Uterus (tissue), 4 donors: Measurements from ENCODE around the gene CYP4F11. TPM values are rescaled to one million over a fixed set of nuclear protein-coding genes. Genes with fewer than 3 reads are reported as not detected.

Experiments used
- DNase-seq, 2 donors: peaks; one replicate each; pipeline ENCODE4 v3.0.0-alpha.2; 2019 to 2020
- H3K27ac ChIP-seq, 2 donors: fragments of 200-600 bp; sonication (generic); 1 replicate in 1 of 2; 2 replicates in 1 of 2; pipeline ENCODE4 v1.5.1; 2016 to 2018
- H3K27me3 ChIP-seq, 2 donors: fragments of 200-600 bp; sonication (generic); one replicate each; pipeline ENCODE4 v1.5.1; 2018 to 2019; ENCODE audit warnings: control low read depth in 1 of 2
- H3K36me3 ChIP-seq, 2 donors: fragments of 200-600 bp; sonication (generic); one replicate each; pipeline ENCODE4 v1.5.1; 2019; ENCODE audit warnings: control low read depth in 1 of 2
- H3K4me1 ChIP-seq, 2 donors: fragments of 200-600 bp; sonication (generic); one replicate each; pipeline ENCODE4 v1.5.1; 2018 to 2019; ENCODE audit warnings: control low read depth in 1 of 2
- H3K4me3 ChIP-seq, 2 donors: fragments of 200-600 bp; sonication (generic); 1 replicate in 1 of 2; 2 replicates in 1 of 2; pipeline ENCODE4 v1.5.1; 2018 to 2019; ENCODE audit warnings: mild to moderate bottlenecking in 1 of 2
- H3K9me3 ChIP-seq, 2 donors: fragments of 200-600 bp; sonication (generic); one replicate each; pipeline ENCODE4 v1.5.1; 2019; ENCODE audit warnings: control low read depth in 1 of 2
- CTCF ChIP-seq, 4 experiments: fragments of 200-600 bp in 2 of 4; fragments of 450-650 bp in 2 of 4; sonication (generic) in 2 of 4; IDR thresholded peaks; one replicate each; pipeline ENCODE4 v1.5.1; 2016 to 2019; ENCODE audit warnings: antibody characterized with exemption in 4 of 4, mild to moderate bottlenecking in 2 of 4, moderate library complexity in 1 of 4
- POLR2A ChIP-seq, 2 donors: fragments of 450-650 bp; IDR thresholded peaks; one replicate each; pipeline ENCODE4 v1.6.1; 2016; ENCODE audit warnings: antibody characterized with exemption in 2 of 2, mild to moderate bottlenecking in 1 of 2, moderate library complexity in 1 of 2
- intact Hi-C: fragments of 100-400 bp; cut with DNase I; formaldehyde crosslinking; loops from one replicate; pipeline ENCODE4 v1.15.1; 2023; ENCODE audit warnings: low total_unique reads
- total RNA-seq, 4 donors: library from RNA; depleted of rRNA in 3 of 4; stranded (reverse); fragments of >200 nt in 3 of 4; gene quantifications; one replicate each; pipeline versions ENCODE4 v1.1.0 to v1.2.4, GENCODE V29; 2014 to 2023
- donor health status: DM: yes; HTN: yes; CAD: no.

The CYP4F11 gene
- total RNA-seq, 4 donors from 2014 or later = 0.21 to 0.24 TPM; not detected in 2

- Histone ChIP-seq H3K9me3 (no peaks in the 10 kb centered on the region), H3K27ac (no peak within 1 kb of the TSS), H3K36me3 (no peaks in the 10 kb centered on the region), H3K4me3 (no peak within 1 kb of the TSS), H3K4me1 (no peaks in the 10 kb centered on the region), H3K27me3 (no peaks in the 10 kb centered on the region)
- intact Hi-C loops = no loop called here
- TF ChIP-seq POLR2A (IDR thresholded peaks at IDR 0.05) (no peak), CTCF (IDR thresholded peaks at IDR 0.05) (no peak)
- no peak for DNase-seq
Observed at GRCh38 chr19:15897738-15898276, 36.5 kb downstream of the CYP4F11 start, which contains the start of gene CYP4F2. Gene CYP4F2 (minus strand): TSS chr19:15898074. CDS start chr19:15897611, 463 bp downstream.

GRCh38 chr19:15897026-15897737, 37.1 kb downstream of the CYP4F11 start:
- no peak overlapping the region for H3K4me3 ChIP-seq

GRCh38 chr19:15895876-15896430, 38.4 kb downstream of the CYP4F11 start:
- intact Hi-C loops = no loop called here
- no peaks in the 10 kb centered on the region for H3K9me3 ChIP-seq
- H3K27me3 ChIP-seq = no peaks in the 10 kb centered on the region
- no peak overlapping the region for H3K4me3 ChIP-seq
- H3K27ac ChIP-seq = no peak overlapping the region
- no peak for DNase-seq
- TF ChIP-seq POLR2A (IDR thresholded peaks at IDR 0.05) (no peak), CTCF (IDR thresholded peaks at IDR 0.05) (no peak)
- H3K36me3 ChIP-seq = no peaks in the 10 kb centered on the region
- no peaks in the 10 kb centered on the region for H3K4me1 ChIP-seq

More at GRCh38 chr19:15897026-15897737, 37.1 kb downstream of the CYP4F11 start:
- Histone ChIP-seq H3K27me3 (no peaks in the 10 kb centered on the region), H3K36me3 (no peaks in the 10 kb centered on the region), H3K9me3 (no peaks in the 10 kb centered on the region), H3K27ac (no peak overlapping the region), H3K4me1 (no peaks in the 10 kb centered on the region)
- TF ChIP-seq CTCF (IDR thresholded peaks at IDR 0.05) (no peak), POLR2A (IDR thresholded peaks at IDR 0.05) (no peak)
- DNase-seq = no peak
- intact Hi-C loops = no loop called here

- H3K4me1 ChIP-seq = no peaks in the 10 kb centered on the region
- intact Hi-C loops = no loop called here
- H3K27ac ChIP-seq = no peak overlapping the region
- TF ChIP-seq CTCF (IDR thresholded peaks at IDR 0.05) = no peak
- TF ChIP-seq POLR2A (IDR thresholded peaks at IDR 0.05) = no peak
- DNase-seq = no peak
- no peak overlapping the region for H3K4me3 ChIP-seq
- no peaks in the 10 kb centered on the region for H3K36me3 ChIP-seq
- H3K27me3 ChIP-seq = no peaks in the 10 kb centered on the region
- no peaks in the 10 kb centered on the region for H3K9me3 ChIP-seq
Observed at GRCh38 chr19:15894359-15894758, 40.0 kb downstream of the CYP4F11 start.

- Histone ChIP-seq H3K27ac (no peak overlapping the region), H3K9me3 (no peaks in the 10 kb centered on the region), H3K4me3 (no peak overlapping the region), H3K36me3 (no peaks in the 10 kb centered on the region), H3K4me1 (no peaks in the 10 kb centered on the region), H3K27me3 (no peaks in the 10 kb centered on the region)
- no peak for DNase-seq
- TF ChIP-seq CTCF (IDR thresholded peaks at IDR 0.05) = no peak
- intact Hi-C loops = no loop called here
Observed at GRCh38 chr19:15893477-15893876, 40.9 kb downstream of the CYP4F11 start.
